Astrocyte (in vitro differentiated cells and primary cell): Measurements from ENCODE around the gene EXOSC5. TPM values are rescaled to one million over a fixed set of nuclear protein-coding genes. Genes with fewer than 3 reads are reported as not detected.

Experiments
- DNase-seq: peaks from one replicate; pipeline ENCODE4 v3.0.0-alpha.2; 2010; ENCODE audit warnings: low read depth
- FAIRE-seq: peaks from 2 replicates; lab custom pipeline; 2011; peaks lifted over from hg19 to GRCh38; lab: Jason Lieb, UNC
- H2AFZ ChIP-seq: 2 replicates; pipeline ENCODE4 v1.6.0; 2012; ENCODE audit warnings: low read depth, low read length, inconsistent platforms
- H3K27ac ChIP-seq: 2 replicates; pipeline ENCODE4 v1.5.1; 2011; ENCODE audit warnings: low read depth, low read length, inconsistent platforms
- H3K27me3 ChIP-seq: 2 replicates; pipeline ENCODE4 v1.6.0; 2011; ENCODE audit warnings: low read length, inconsistent platforms; ENCODE audit not compliant: insufficient read depth
- H3K36me3 ChIP-seq: 2 replicates; pipeline ENCODE4 v1.5.1; 2011; ENCODE audit warnings: low read length, inconsistent platforms; ENCODE audit not compliant: insufficient read depth
- H3K4me1 ChIP-seq: 2 replicates; pipeline ENCODE4 v1.5.1; 2011; ENCODE audit warnings: low read length, inconsistent platforms; ENCODE audit not compliant: insufficient read depth
- H3K4me2 ChIP-seq: 2 replicates; pipeline ENCODE4 v1.6.0; 2012; ENCODE audit warnings: low read length, inconsistent platforms
- H3K4me3 ChIP-seq: 2 replicates; pipeline ENCODE4 v1.5.1; 2011; ENCODE audit warnings: low read depth, mild to moderate bottlenecking, low read length, inconsistent platforms; ENCODE audit not compliant: insufficient read depth
- H3K79me2 ChIP-seq: 2 replicates; pipeline ENCODE4 v1.6.0; 2012; ENCODE audit warnings: mild to moderate bottlenecking, low read length, inconsistent platforms; ENCODE audit not compliant: insufficient read depth
- H3K9ac ChIP-seq: 2 replicates; pipeline ENCODE4 v1.6.0; 2012; ENCODE audit warnings: mild to moderate bottlenecking, low read length, inconsistent platforms
- H3K9me3 ChIP-seq: 2 replicates; pipeline ENCODE4 v1.5.1; 2012; ENCODE audit warnings: low read depth, mild to moderate bottlenecking, low read length, inconsistent platforms; ENCODE audit not compliant: insufficient read depth
- H4K20me1 ChIP-seq: 2 replicates; pipeline ENCODE4 v1.6.0; 2012; ENCODE audit warnings: low read length, inconsistent platforms; ENCODE audit not compliant: insufficient read depth
- H3K27ac Mint-ChIP-seq: one replicate; pipeline ENCODE4 v1.8.0; 2021; ENCODE audit warnings: mild to moderate bottlenecking, mixed read lengths; ENCODE audit not compliant: unreplicated experiment
- H3K27me3 Mint-ChIP-seq: one replicate; pipeline ENCODE4 v1.8.0; 2021; ENCODE audit warnings: low read depth, mixed read lengths; ENCODE audit not compliant: unreplicated experiment
- H3K36me3 Mint-ChIP-seq: one replicate; pipeline ENCODE4 v1.8.0; 2021; ENCODE audit warnings: low read depth, mixed read lengths; ENCODE audit not compliant: unreplicated experiment
- H3K4me1 Mint-ChIP-seq: one replicate; pipeline ENCODE4 v1.8.0; 2021; ENCODE audit warnings: low read depth, mixed read lengths; ENCODE audit not compliant: unreplicated experiment
- H3K4me3 Mint-ChIP-seq: one replicate; pipeline ENCODE4 v1.8.0; 2021; ENCODE audit warnings: mild to moderate bottlenecking, moderate library complexity, mixed read lengths; ENCODE audit not compliant: unreplicated experiment
- H3K9me3 Mint-ChIP-seq: one replicate; pipeline ENCODE4 v1.8.0; 2021; ENCODE audit warnings: mild to moderate bottlenecking, mixed read lengths; ENCODE audit not compliant: unreplicated experiment
- CTCF ChIP-seq: IDR thresholded peaks from 2 replicates; pipeline ENCODE4 v1.5.1; 2011; ENCODE audit warnings: low read depth, mild to moderate bottlenecking, inconsistent platforms, low read length, moderate library complexity; ENCODE audit not compliant: insufficient read depth
- EZH2 ChIP-seq: IDR thresholded peaks from 2 replicates; pipeline ENCODE4 v1.6.1; 2012; ENCODE audit warnings: mild to moderate bottlenecking, low read length, inconsistent platforms; ENCODE audit not compliant: insufficient read depth
- total RNA-seq: library from RNA; stranded (reverse); gene quantifications from 2 replicates; pipeline ENCODE4 v1.2.1, GENCODE V29; 2021

The EXOSC5 gene
- total RNA-seq, 1 donor from 2014 or later: 18.3 TPM

- H3K4me1 Mint-ChIP-seq: peaks cover 13% of the 10 kb centered on the region
- peaks cover 15% of the 10 kb centered on the region for H4K20me1 ChIP-seq
Measured at GRCh38 chr19:41403181-41403970, 6.2 kb upstream of the EXOSC5 start.

GRCh38 chr19:41402010-41402409 is 4.9 kb upstream of the EXOSC5 start:
- DNase-seq: no peak
- H3K4me3 ChIP-seq: no peak overlapping the region
- no peaks in the 10 kb centered on the region for H3K27me3 ChIP-seq
- H3K4me2 ChIP-seq: no peak overlapping the region
- no peak overlapping the region for H3K27ac ChIP-seq
- H3K4me1 ChIP-seq: peaks cover 10% of the 10 kb centered on the region
- H3K36me3 ChIP-seq: no peaks in the 10 kb centered on the region
- Mint-ChIP-seq H3K27me3 (no peaks in the 10 kb centered on the region), H3K4me1 (peaks cover 6% of the 10 kb centered on the region), H3K4me3 (no peak overlapping the region), H3K27ac (no peak overlapping the region), H3K36me3 (no peaks in the 10 kb centered on the region), H3K9me3 (no peaks in the 10 kb centered on the region)
- H3K9ac ChIP-seq: no peak overlapping the region
- TF ChIP-seq CTCF: no peak
- TF ChIP-seq EZH2: no peak
- no peak for FAIRE-seq
- no peaks in the 10 kb centered on the region for H3K9me3 ChIP-seq
- H2AFZ ChIP-seq: no peak overlapping the region
- peaks cover 9% of the 10 kb centered on the region for H4K20me1 ChIP-seq
- peaks cover 17% of the 10 kb centered on the region for H3K79me2 ChIP-seq

More at GRCh38 chr19:41403181-41403970, 6.2 kb upstream of the EXOSC5 start:
- Histone ChIP-seq H3K79me2 (peaks cover 9% of the 10 kb centered on the region), H3K36me3 (no peaks in the 10 kb centered on the region), H3K4me3 (no peak overlapping the region), H3K27me3 (no peaks in the 10 kb centered on the region), H3K27ac (no peak overlapping the region), H3K9me3 (no peaks in the 10 kb centered on the region), H3K4me1 (peaks cover 7% of the 10 kb centered on the region), H3K9ac (no peak overlapping the region), H3K4me2 (no peak overlapping the region), H2AFZ (no peak overlapping the region)
- Mint-ChIP-seq H3K27ac (no peak overlapping the region), H3K4me3 (no peak overlapping the region), H3K27me3 (no peaks in the 10 kb centered on the region), H3K36me3 (no peaks in the 10 kb centered on the region), H3K9me3 (no peaks in the 10 kb centered on the region)
- FAIRE-seq (no peak), DNase-seq (no peak)
- TF ChIP-seq CTCF (no peak), EZH2 (no peak)

- no peaks in the 10 kb centered on the region for H3K36me3 Mint-ChIP-seq
- no peak for FAIRE-seq
Measured at GRCh38 chr19:41401483-41401882, 4.3 kb upstream of the EXOSC5 start.

More at GRCh38 chr19:41401483-41401882, 4.3 kb upstream of the EXOSC5 start:
- H3K4me1 Mint-ChIP-seq: peaks cover 5% of the 10 kb centered on the region
- no peak overlapping the region for H3K27ac Mint-ChIP-seq
- H3K27ac ChIP-seq: no peak overlapping the region
- no peaks in the 10 kb centered on the region for H3K27me3 Mint-ChIP-seq
- H3K4me3 Mint-ChIP-seq: no peak overlapping the region
- peaks cover 14% of the 10 kb centered on the region for H3K4me1 ChIP-seq
- H3K4me2 ChIP-seq: no peak overlapping the region
- no peak overlapping the region for H2AFZ ChIP-seq
- H4K20me1 ChIP-seq: peaks cover 7% of the 10 kb centered on the region
- H3K36me3 ChIP-seq: no peaks in the 10 kb centered on the region
- TF ChIP-seq EZH2 (no peak), CTCF (no peak)
- no peak for DNase-seq
- H3K9me3 Mint-ChIP-seq: no peaks in the 10 kb centered on the region
- H3K9ac ChIP-seq: no peak overlapping the region
- H3K79me2 ChIP-seq: peaks cover 19% of the 10 kb centered on the region
- H3K9me3 ChIP-seq: no peaks in the 10 kb centered on the region
- no peaks in the 10 kb centered on the region for H3K27me3 ChIP-seq
- H3K4me3 ChIP-seq: no peak overlapping the region
